Measurements from ENCODE around the gene LAMA2.

LAMA2 gene

GRCh38 chr6:129451187-129451586, 568.2 kb downstream of the LAMA2 start:
- TF ChIP-seq TAF1 (IDR thresholded peaks at IDR 0.05; ENCODE audit: borderline replicate concordance, insufficient read depth, low read length) (no peak), POLR2AphosphoS5 (IDR thresholded peaks at IDR 0.05; ENCODE audit: low read depth, low read length) (no peak), FOXP2 (optimal IDR thresholded peaks at IDR 0.05; ENCODE audit: borderline replicate concordance, extremely low read depth, extremely low read length, insufficient read depth) (no peak), REST (IDR thresholded peaks at IDR 0.05; ENCODE audit: insufficient read depth in 1 of 2, low read depth in 2 of 2, low read length in 2 of 2) (no peak), SIN3A (IDR thresholded peaks at IDR 0.05; ENCODE audit: borderline replicate concordance, insufficient read depth, low read length) (no peak)

GRCh38 chr6:129453073-129453472, 570.1 kb downstream of the LAMA2 start:
- TF ChIP-seq REST (IDR thresholded peaks at IDR 0.05; ENCODE audit: insufficient read depth in 1 of 2, low read depth in 2 of 2, low read length in 2 of 2) = no peak
- TF ChIP-seq TAF1 (IDR thresholded peaks at IDR 0.05; ENCODE audit: borderline replicate concordance, insufficient read depth, low read length) = no peak
- no peak for TF ChIP-seq FOXP2 (optimal IDR thresholded peaks at IDR 0.05; ENCODE audit: borderline replicate concordance, extremely low read depth, extremely low read length, insufficient read depth)
- TF ChIP-seq POLR2AphosphoS5 (IDR thresholded peaks at IDR 0.05; ENCODE audit: low read depth, low read length) = no peak
- TF ChIP-seq SIN3A (IDR thresholded peaks at IDR 0.05; ENCODE audit: borderline replicate concordance, insufficient read depth, low read length) = no peak

- no peak for TF ChIP-seq TAF1 (IDR thresholded peaks at IDR 0.05; ENCODE audit: borderline replicate concordance, insufficient read depth, low read length)
- TF ChIP-seq POLR2AphosphoS5 (IDR thresholded peaks at IDR 0.05; ENCODE audit: low read depth, low read length) = no peak
- no peak for TF ChIP-seq FOXP2 (optimal IDR thresholded peaks at IDR 0.05; ENCODE audit: borderline replicate concordance, extremely low read depth, extremely low read length, insufficient read depth)
- no peak for TF ChIP-seq REST (IDR thresholded peaks at IDR 0.05; ENCODE audit: insufficient read depth in 1 of 2, low read depth in 2 of 2, low read length in 2 of 2)
These were observed 571.5 kb downstream of the LAMA2 start for GRCh38 chr6:129454488-129454887.

GRCh38 chr6:129455126-129455769, 572.3 kb downstream of the LAMA2 start:
- TF ChIP-seq SIN3A (IDR thresholded peaks at IDR 0.05; ENCODE audit: borderline replicate concordance, insufficient read depth, low read length) (no peak), FOXP2 (optimal IDR thresholded peaks at IDR 0.05; ENCODE audit: borderline replicate concordance, extremely low read depth, extremely low read length, insufficient read depth) (no peak), TAF1 (IDR thresholded peaks at IDR 0.05; ENCODE audit: borderline replicate concordance, insufficient read depth, low read length) (no peak), REST (IDR thresholded peaks at IDR 0.05; ENCODE audit: insufficient read depth in 1 of 2, low read depth in 2 of 2, low read length in 2 of 2) (no peak), POLR2AphosphoS5 (IDR thresholded peaks at IDR 0.05; ENCODE audit: low read depth, low read length) (no peak)

Data from PFSK-1 (cell line).